ENCODE data around the gene GATA6.
"Not testable (repeated sequence)": the region's sequence is repeated elsewhere in the genome, so short reads cannot be mapped to it uniquely, and the experiment has no call there.

The GATA6 gene

GRCh38 chr18:22180722-22181121 is 11.3 kb downstream of the GATA6 start:
- no peak for DNase-seq (ENCODE audit: low read depth, low spot score)

GRCh38 chr18:22182884-22183697 is 13.7 kb downstream of the GATA6 start:
- no peak for DNase-seq (ENCODE audit: low read depth, low spot score)

- DNase-seq (ENCODE audit: low read depth, low spot score) = no peak
Observed at GRCh38 chr18:22183698-22184170, 14.3 kb downstream of the GATA6 start.

GRCh38 chr18:22184573-22184972 is 15.2 kb downstream of the GATA6 start:
- not testable (repeated sequence) for DNase-seq (ENCODE audit: low read depth, low spot score)

GRCh38 chr18:22185273-22185672 is 15.9 kb downstream of the GATA6 start:
- DNase-seq (ENCODE audit: low read depth, low spot score) = no peak

GRCh38 chr18:22185771-22186386 is 16.5 kb downstream of the GATA6 start:
- no peak for DNase-seq (ENCODE audit: low read depth, low spot score)

- DNase-seq (ENCODE audit: low read depth, low spot score) = no peak
Observed at GRCh38 chr18:22186484-22186971, 17.1 kb downstream of the GATA6 start.

GRCh38 chr18:22188559-22189267 is 19.3 kb downstream of the GATA6 start:
- DNase-seq (ENCODE audit: low read depth, low spot score) = no peak

- no peak for DNase-seq (ENCODE audit: low read depth, low spot score)
Observed at GRCh38 chr18:22189449-22190166, 20.2 kb downstream of the GATA6 start.

- no peak for DNase-seq (ENCODE audit: low read depth, low spot score)
Observed at GRCh38 chr18:22191346-22191695, 21.9 kb downstream of the GATA6 start.

GRCh38 chr18:22191923-22192322 is 22.5 kb downstream of the GATA6 start:
- DNase-seq (ENCODE audit: low read depth, low spot score) = no peak

- DNase-seq (ENCODE audit: low read depth, low spot score) = no peak
Observed at GRCh38 chr18:22193466-22193865, 24.1 kb downstream of the GATA6 start.

GRCh38 chr18:22194151-22194598 is 24.8 kb downstream of the GATA6 start:
- no peak for DNase-seq (ENCODE audit: low read depth, low spot score)

- no peak for DNase-seq (ENCODE audit: low read depth, low spot score)
Observed at GRCh38 chr18:22195052-22195451, 25.7 kb downstream of the GATA6 start.

- DNase-seq (ENCODE audit: low read depth, low spot score) = not testable (repeated sequence)
Observed at GRCh38 chr18:22196943-22197342, 27.6 kb downstream of the GATA6 start.

GRCh38 chr18:22197668-22198067 is 28.3 kb downstream of the GATA6 start:
- DNase-seq (ENCODE audit: low read depth, low spot score) = no peak

- no peak for DNase-seq (ENCODE audit: low read depth, low spot score)
Observed at GRCh38 chr18:22198163-22198562, 28.8 kb downstream of the GATA6 start.

GRCh38 chr18:22199005-22199404 is 29.6 kb downstream of the GATA6 start:
- DNase-seq (ENCODE audit: low read depth, low spot score) = no peak

- DNase-seq (ENCODE audit: low read depth, low spot score) = no peak
Observed at GRCh38 chr18:22200611-22201225, 31.3 kb downstream of the GATA6 start.

GRCh38 chr18:22203035-22203434 is 33.6 kb downstream of the GATA6 start:
- DNase-seq (ENCODE audit: low read depth, low spot score) = no peak

- no peak for DNase-seq (ENCODE audit: low read depth, low spot score)
Observed at GRCh38 chr18:22203536-22204213, 34.3 kb downstream of the GATA6 start.

Data from iPS DF 19.7 (cell line).